ENCODE measurements around the gene FAM177A1. TPM values are rescaled to one million over a fixed set of nuclear protein-coding genes. Genes with fewer than 3 reads are reported as not detected.
A peak's percentile ranks its signal among the peaks of the same experiment; 100 is the strongest.

FAM177A1 gene
- total and polyA plus RNA-seq, 2 of the 13 experiments (the other 11 are each of a cell fraction or from before 2014, with no cell fraction given): 72.9 to 119 TPM

DNA sequence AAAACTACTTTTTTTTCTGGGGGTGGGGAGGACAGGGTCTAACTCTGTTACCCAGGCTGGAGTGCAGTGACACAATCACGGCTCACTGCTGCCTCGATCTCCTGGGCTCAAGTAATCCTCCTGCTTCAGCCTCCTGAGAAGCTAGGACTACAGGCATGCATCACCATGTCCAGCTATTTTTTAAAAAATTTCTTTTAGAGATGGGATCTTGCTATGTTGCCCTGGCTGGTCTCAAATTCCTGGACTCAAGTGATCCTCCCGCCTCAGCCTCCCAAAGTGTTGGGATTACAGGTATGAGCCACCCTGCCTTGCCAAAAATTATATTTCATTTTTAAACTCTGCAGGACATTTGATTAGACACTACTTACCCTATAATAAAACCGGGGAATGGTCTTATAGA, 70.2 kb downstream of the FAM177A1 start:
- BruUV-seq (replicated peaks): no TSS peak
- H3K27me3 ChIP-seq (ENCODE audit: control insufficient read depth in 1 of 2, insufficient read depth in 2 of 2, low read length in 2 of 2): no peaks in the 10 kb centered on the region
- POLR2A ChIA-PET: interaction anchor here (0.6 to 0.9 kb wide), 2 partner anchors 25 to 505 kb away, joined by 3 read pairs; no protein-coding TSS in a partner anchor
- peak; percentile 86 for TF ChIP-seq ZNF121 (CRISPR knock-in tag; IDR thresholded peaks at IDR 0.05)
- TF ChIP-seq, protein P1, sequence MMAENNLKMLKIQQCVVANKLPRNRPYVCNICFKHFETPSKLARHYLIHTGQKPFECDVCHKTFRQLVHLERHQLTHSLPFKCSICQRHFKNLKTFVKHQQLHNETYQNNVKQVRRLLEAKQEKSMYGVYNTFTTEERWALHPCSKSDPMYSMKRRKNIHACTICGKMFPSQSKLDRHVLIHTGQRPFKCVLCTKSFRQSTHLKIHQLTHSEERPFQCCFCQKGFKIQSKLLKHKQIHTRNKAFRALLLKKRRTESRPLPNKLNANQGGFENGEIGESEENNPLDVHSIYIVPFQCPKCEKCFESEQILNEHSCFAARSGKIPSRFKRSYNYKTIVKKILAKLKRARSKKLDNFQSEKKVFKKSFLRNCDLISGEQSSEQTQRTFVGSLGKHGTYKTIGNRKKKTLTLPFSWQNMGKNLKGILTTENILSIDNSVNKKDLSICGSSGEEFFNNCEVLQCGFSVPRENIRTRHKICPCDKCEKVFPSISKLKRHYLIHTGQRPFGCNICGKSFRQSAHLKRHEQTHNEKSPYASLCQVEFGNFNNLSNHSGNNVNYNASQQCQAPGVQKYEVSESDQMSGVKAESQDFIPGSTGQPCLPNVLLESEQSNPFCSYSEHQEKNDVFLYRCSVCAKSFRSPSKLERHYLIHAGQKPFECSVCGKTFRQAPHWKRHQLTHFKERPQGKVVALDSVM (CRISPR knock-in tag; IDR thresholded peaks at IDR 0.05): peak; percentile 32; the same call in 1 of the 2 replicates
- no peak for TF ChIP-seq NFIB (CRISPR knock-in tag; IDR thresholded peaks at IDR 0.05; ENCODE audit: borderline replicate concordance)
- in situ Hi-C loops (cut with HindIII; ENCODE audit: extremely low pct_ligation_motif_present, low pct_unique_long_range_greater_than_20kb): no loop called here
- no peak for ATAC-seq
- H3K9ac ChIP-seq (ENCODE audit: insufficient read depth, low read depth, low read length): no peak overlapping the region
- no peak for DNase-seq (ENCODE audit: low spot score)
- H2AFZ ChIP-seq (ENCODE audit: low read length): no peak overlapping the region
- no peaks in the 10 kb centered on the region for H3K9me3 ChIP-seq (ENCODE audit: low read length)
- no peak overlapping the region for H3K4me3 ChIP-seq (replicated peaks in 1 of 3; ENCODE audit: insufficient read depth in 1 of 3, low read depth in 2 of 3, low read length in 3 of 3)
- FAIRE-seq: no peak
- H4K20me1 ChIP-seq (ENCODE audit: insufficient read depth, low read length): no peaks in the 10 kb centered on the region
- peaks cover 30 to 47% of the 10 kb centered on the region in 2 experiments for H3K36me3 ChIP-seq (replicated peaks in 1 of 2; ENCODE audit: control insufficient read depth in 1 of 2, insufficient read depth in 2 of 2, low read length in 2 of 2)
- 95% methylated on average over 4 of the region's 4 CpGs for WGBS (ENCODE audit: low lambda C conversion rate)
- no peak overlapping the region for H3K4me2 ChIP-seq (ENCODE audit: low read depth, low read length)
- H3K27ac ChIP-seq (ENCODE audit: extremely low read length, insufficient read depth, low read length): no peak overlapping the region
- H3K4me1 ChIP-seq (ENCODE audit: insufficient read depth, low read length): peaks cover 37% of the 10 kb centered on the region
- intact Hi-C loops (cut with micrococcal nuclease; ENCODE audit: unreplicated experiment): no loop called here
- peaks cover 20% of the 10 kb centered on the region for H3K79me2 ChIP-seq (ENCODE audit: insufficient read depth, low read length)
- CTCF ChIA-PET (ENCODE audit: low intra/inter-chr PET ratio, low total read pairs): no interaction called here

DNA sequence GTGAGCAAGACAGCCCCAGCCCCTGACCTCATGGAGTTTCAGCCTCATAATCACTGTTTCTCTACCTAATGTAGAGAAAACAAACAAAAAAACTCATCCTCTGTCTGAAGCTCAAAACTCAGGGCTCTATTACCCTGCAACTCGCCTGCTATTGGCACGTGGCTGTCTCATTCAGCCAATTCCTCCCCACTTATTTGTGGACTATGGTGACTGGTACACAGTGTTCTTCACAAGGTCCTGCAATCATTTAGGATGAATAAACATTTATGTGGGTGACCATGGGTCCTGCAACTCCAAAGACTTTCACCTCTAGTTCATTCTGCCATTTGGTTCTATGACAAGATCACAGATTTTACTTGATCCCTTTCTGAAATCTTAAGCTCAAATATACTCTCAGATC, 71.0 kb downstream of the FAM177A1 start:
- H2AFZ ChIP-seq (ENCODE audit: low read length): no peak overlapping the region
- H3K9ac ChIP-seq (ENCODE audit: insufficient read depth, low read depth, low read length): no peak overlapping the region
- H3K27ac ChIP-seq (ENCODE audit: extremely low read length, insufficient read depth, low read length): no peak overlapping the region
- ChIA-PET POLR2A (interaction anchor here (1.2 kb wide), 1 partner anchor 9 kb away, joined by 4 read pairs; no protein-coding TSS in a partner anchor), CTCF (ENCODE audit: low intra/inter-chr PET ratio, low total read pairs) (no interaction called here)
- H3K4me3 ChIP-seq (replicated peaks in 1 of 3; ENCODE audit: insufficient read depth in 1 of 3, low read depth in 2 of 3, low read length in 3 of 3): no peak overlapping the region
- no peaks in the 10 kb centered on the region for H4K20me1 ChIP-seq (ENCODE audit: insufficient read depth, low read length)
- no peak for DNase-seq (ENCODE audit: low spot score)
- FAIRE-seq: no peak
- in situ Hi-C loops (cut with HindIII; ENCODE audit: extremely low pct_ligation_motif_present, low pct_unique_long_range_greater_than_20kb) (no loop called here), intact Hi-C loops (cut with micrococcal nuclease; ENCODE audit: unreplicated experiment) (no loop called here)
- H3K36me3 ChIP-seq (replicated peaks in 1 of 2; ENCODE audit: control insufficient read depth in 1 of 2, insufficient read depth in 2 of 2, low read length in 2 of 2): peaks cover 23 to 38% of the 10 kb centered on the region in 2 experiments
- no peak for TF ChIP-seq ZNF605 (CRISPR knock-in tag; IDR thresholded peaks at IDR 0.05)
- TF ChIP-seq, protein P2, sequence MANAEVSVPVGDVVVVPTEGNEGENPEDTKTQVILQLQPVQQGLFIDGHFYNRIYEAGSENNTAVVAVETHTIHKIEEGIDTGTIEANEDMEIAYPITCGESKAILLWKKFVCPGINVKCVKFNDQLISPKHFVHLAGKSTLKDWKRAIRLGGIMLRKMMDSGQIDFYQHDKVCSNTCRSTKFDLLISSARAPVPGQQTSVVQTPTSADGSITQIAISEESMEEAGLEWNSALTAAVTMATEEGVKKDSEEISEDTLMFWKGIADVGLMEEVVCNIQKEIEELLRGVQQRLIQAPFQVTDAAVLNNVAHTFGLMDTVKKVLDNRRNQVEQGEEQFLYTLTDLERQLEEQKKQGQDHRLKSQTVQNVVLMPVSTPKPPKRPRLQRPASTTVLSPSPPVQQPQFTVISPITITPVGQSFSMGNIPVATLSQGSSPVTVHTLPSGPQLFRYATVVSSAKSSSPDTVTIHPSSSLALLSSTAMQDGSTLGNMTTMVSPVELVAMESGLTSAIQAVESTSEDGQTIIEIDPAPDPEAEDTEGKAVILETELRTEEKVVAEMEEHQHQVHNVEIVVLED (CRISPR knock-in tag; IDR thresholded peaks at IDR 0.05; ENCODE audit: borderline replicate concordance): 0 out of 2 replicates have a peak, but pooled peaks have one; percentile 16
- no peak for TF ChIP-seq SRSF9 (IDR thresholded peaks at IDR 0.05; ENCODE audit: borderline replicate concordance, insufficient read depth, low read depth, low read length, poor library complexity, severe bottlenecking)
- no peaks in the 10 kb centered on the region; a peak in 1 of 5 replicates for H3K27me3 ChIP-seq (ENCODE audit: control insufficient read depth in 1 of 2, insufficient read depth in 2 of 2, low read length in 2 of 2)
- H3K9me3 ChIP-seq (ENCODE audit: low read length): no peaks in the 10 kb centered on the region
- 93% methylated on average over 2 of the region's 2 CpGs for WGBS (ENCODE audit: low lambda C conversion rate)
- H3K79me2 ChIP-seq (ENCODE audit: insufficient read depth, low read length): peaks cover 23% of the 10 kb centered on the region
- ATAC-seq: no peak
- no peak overlapping the region for H3K4me2 ChIP-seq (ENCODE audit: low read depth, low read length)
- BruUV-seq (replicated peaks): no TSS peak
- peaks cover 38% of the 10 kb centered on the region for H3K4me1 ChIP-seq (ENCODE audit: insufficient read depth, low read length)
